ENCODE data around the gene CSF3. TPM values are rescaled to one million over a fixed set of nuclear protein-coding genes. Genes with fewer than 3 reads are reported as not detected.

CSF3 gene
- total and polyA plus RNA-seq, 5 donors: 0.40 to 0.97 (median 0.58) TPM; not detected in 2

- Histone ChIP-seq H3K27me3 (ENCODE audit: control insufficient read depth, insufficient read depth) (no peaks in the 10 kb centered on the region), H3K27ac (ENCODE audit: low read length) (no peak overlapping the region), H3K4me1 (ENCODE audit: control insufficient read depth, insufficient read depth, low read length) (no peaks in the 10 kb centered on the region), H3K4me3 (ENCODE audit: low read length) (no peak overlapping the region), H3K9me3 (ENCODE audit: control insufficient read depth, low read length) (no peaks in the 10 kb centered on the region)
- ATAC-seq: no peak
- intact Hi-C loops (cut with DNase I): loop anchor here in 1 of 4 donors (10.0 kb wide), 1 partner anchor 251 kb away; the partner anchor contains the start of gene CDC6
- WGBS: 89% methylated on average over 8 of the region's 8 CpGs
- DNase-seq: no peak
Measured at GRCh38 chr17:40033339-40033738, 18.1 kb downstream of the CSF3 start.

- H3K9me3 ChIP-seq (ENCODE audit: control insufficient read depth, low read length): no peaks in the 10 kb centered on the region
- no peak overlapping the region for H3K27ac ChIP-seq (ENCODE audit: low read length)
- ATAC-seq (no peak), DNase-seq (no peak)
- H3K4me3 ChIP-seq (ENCODE audit: low read length): no peak overlapping the region
- intact Hi-C loops (cut with DNase I): loop anchor here in 1 of 4 donors (10.0 kb wide), 1 partner anchor 250 kb away; the partner anchor contains the start of gene CDC6
- H3K27me3 ChIP-seq (ENCODE audit: control insufficient read depth, insufficient read depth): no peaks in the 10 kb centered on the region
- H3K4me1 ChIP-seq (ENCODE audit: control insufficient read depth, insufficient read depth, low read length): peaks cover 3% of the 10 kb centered on the region
- 72% methylated on average over 8 of the region's 8 CpGs for WGBS
Measured at GRCh38 chr17:40034426-40035161, 19.4 kb downstream of the CSF3 start.

GRCh38 chr17:40035162-40035559, 19.9 kb downstream of the CSF3 start:
- Histone ChIP-seq H3K4me1 (ENCODE audit: control insufficient read depth, insufficient read depth, low read length) (peaks cover 3% of the 10 kb centered on the region), H3K27me3 (ENCODE audit: control insufficient read depth, insufficient read depth) (no peaks in the 10 kb centered on the region), H3K9me3 (ENCODE audit: control insufficient read depth, low read length) (no peaks in the 10 kb centered on the region), H3K4me3 (ENCODE audit: low read length) (no peak overlapping the region), H3K27ac (ENCODE audit: low read length) (no peak overlapping the region)
- intact Hi-C loops (cut with DNase I): loop anchor here in 1 of 4 donors (10.0 kb wide), 1 partner anchor 250 kb away; the partner anchor contains the start of gene CDC6
- WGBS: 36% methylated on average over 12 of the region's 12 CpGs
- ATAC-seq (no peak), DNase-seq (peak in 2 of 3 donors; percentile 63 to 68)

- H3K9me3 ChIP-seq (ENCODE audit: control insufficient read depth, low read length): no peaks in the 10 kb centered on the region
- H3K27ac ChIP-seq (ENCODE audit: low read length): peak overlapping the region; percentile 87
- peak; percentile 92 to 96 for ATAC-seq
- 20% methylated on average over 11 of the region's 11 CpGs for WGBS
- no peak overlapping the region for H3K4me3 ChIP-seq (ENCODE audit: low read length)
- intact Hi-C loops (cut with DNase I): loop anchor here in 1 of 4 donors (10.0 kb wide), 1 partner anchor 246 kb away; the partner anchor contains the start of gene CDC6
- peak; percentile 77 to 88 (median 86) for DNase-seq
- H3K27me3 ChIP-seq (ENCODE audit: control insufficient read depth, insufficient read depth): no peaks in the 10 kb centered on the region
- peaks cover 3% of the 10 kb centered on the region for H3K4me1 ChIP-seq (ENCODE audit: control insufficient read depth, insufficient read depth, low read length)
Measured at GRCh38 chr17:40038882-40039513, 23.8 kb downstream of the CSF3 start.

- ATAC-seq: no peak
- intact Hi-C loops (cut with DNase I): loop anchor here in 1 of 4 donors (5.0 kb wide), 1 partner anchor 46 kb away; no protein-coding TSS in a partner anchor
Measured at GRCh38 chr17:40041196-40041595, 26.0 kb downstream of the CSF3 start.

GRCh38 chr17:40056379-40057015, 41.3 kb downstream of the CSF3 start:
- intact Hi-C loops (cut with DNase I): no loop called here
- Histone ChIP-seq H3K4me1 (ENCODE audit: control insufficient read depth, insufficient read depth, low read length) (no peaks in the 10 kb centered on the region), H3K27ac (ENCODE audit: low read length) (peak overlapping the region; percentile 80), H3K27me3 (ENCODE audit: control insufficient read depth, insufficient read depth) (no peaks in the 10 kb centered on the region), H3K4me3 (ENCODE audit: low read length) (no peak overlapping the region), H3K9me3 (ENCODE audit: control insufficient read depth, low read length) (no peaks in the 10 kb centered on the region)
- DNase-seq (peak in 1 of 3 donors; percentile 62), ATAC-seq (peak in 1 of 2 donors; percentile 4)
- WGBS: 60% methylated on average over 6 of the region's 6 CpGs

More at GRCh38 chr17:40041196-40041595, 26.0 kb downstream of the CSF3 start:
- Histone ChIP-seq H3K4me1 (ENCODE audit: control insufficient read depth, insufficient read depth, low read length) (peaks cover 3% of the 10 kb centered on the region), H3K27ac (ENCODE audit: low read length) (no peak overlapping the region), H3K4me3 (ENCODE audit: low read length) (no peak overlapping the region), H3K27me3 (ENCODE audit: control insufficient read depth, insufficient read depth) (no peaks in the 10 kb centered on the region), H3K9me3 (ENCODE audit: control insufficient read depth, low read length) (no peaks in the 10 kb centered on the region)
- WGBS: 96% methylated on average over 2 of the region's 2 CpGs
- DNase-seq: no peak

GRCh38 chr17:40058186-40058784, 43.0 kb downstream of the CSF3 start:
- intact Hi-C loops (cut with DNase I): no loop called here
- no peaks in the 10 kb centered on the region for H3K4me1 ChIP-seq (ENCODE audit: control insufficient read depth, insufficient read depth, low read length)
- H3K27ac ChIP-seq (ENCODE audit: low read length): peak overlapping the region; percentile 98
- H3K27me3 ChIP-seq (ENCODE audit: control insufficient read depth, insufficient read depth): no peaks in the 10 kb centered on the region
- DNase-seq (peak in 2 of 3 donors; percentile 79 to 84), ATAC-seq (peak; percentile 12 to 31)
- no peaks in the 10 kb centered on the region for H3K9me3 ChIP-seq (ENCODE audit: control insufficient read depth, low read length)
- 35% methylated on average over 8 of the region's 8 CpGs for WGBS
- H3K4me3 ChIP-seq (ENCODE audit: low read length): no peak overlapping the region

- Histone ChIP-seq H3K27ac (ENCODE audit: low read length) (peak overlapping the region; percentile 98), H3K9me3 (ENCODE audit: control insufficient read depth, low read length) (no peaks in the 10 kb centered on the region), H3K4me3 (ENCODE audit: low read length) (no peak overlapping the region), H3K27me3 (ENCODE audit: control insufficient read depth, insufficient read depth) (no peaks in the 10 kb centered on the region), H3K4me1 (ENCODE audit: control insufficient read depth, insufficient read depth, low read length) (no peaks in the 10 kb centered on the region)
- intact Hi-C loops (cut with DNase I): no loop called here
- peak in 1 of 3 donors; percentile 3 for DNase-seq
- ATAC-seq: no peak
- 100% methylated on average over 1 of the region's 1 CpG for WGBS
Measured at GRCh38 chr17:40058865-40059264, 43.6 kb downstream of the CSF3 start.

- 70% methylated on average over 8 of the region's 8 CpGs for WGBS
- H3K4me1 ChIP-seq (ENCODE audit: control insufficient read depth, insufficient read depth, low read length): peaks cover 5% of the 10 kb centered on the region
- no peaks in the 10 kb centered on the region for H3K27me3 ChIP-seq (ENCODE audit: control insufficient read depth, insufficient read depth)
- H3K4me3 ChIP-seq (ENCODE audit: low read length): no peak overlapping the region
- H3K27ac ChIP-seq (ENCODE audit: low read length): no peak overlapping the region
- H3K9me3 ChIP-seq (ENCODE audit: control insufficient read depth, low read length): no peaks in the 10 kb centered on the region
- DNase-seq (peak in 2 of 3 donors; percentile 40 to 46), ATAC-seq (no peak)
- intact Hi-C loops (cut with DNase I): loop anchor here in 1 of 4 donors (5.0 kb wide), 1 partner anchor 37 kb away; no protein-coding TSS in a partner anchor
Measured at GRCh38 chr17:40059729-40060475, 44.7 kb downstream of the CSF3 start.
